ENCODE measurements around the gene PDE7B. TPM values are rescaled to one million over a fixed set of nuclear protein-coding genes. Genes with fewer than 3 reads are reported as not detected.

PDE7B gene
- total RNA-seq, 1 experiment from 2014 or later: not detected

DNA sequence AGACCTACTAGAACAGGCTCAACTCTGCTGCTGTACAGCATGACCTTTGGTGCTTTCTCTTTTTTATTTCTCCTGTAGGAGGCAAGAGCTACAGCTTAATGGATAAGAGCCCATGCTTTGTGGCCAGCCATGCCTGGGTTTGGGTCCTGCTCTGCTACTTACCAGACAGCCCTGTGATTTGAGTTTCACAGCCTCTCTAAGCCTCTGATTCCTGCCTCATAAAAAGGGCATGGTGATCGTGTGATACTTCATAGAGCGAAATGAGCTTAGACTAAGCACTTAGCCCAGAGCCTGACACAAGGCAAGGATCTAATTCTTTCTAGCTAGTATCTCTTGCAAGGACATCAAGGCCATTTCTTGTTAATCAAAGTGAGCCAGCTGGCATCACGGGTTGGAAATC, 19.3 kb upstream of the PDE7B start:
- Histone ChIP-seq H2AFZ (ENCODE audit: low read length) (no peak overlapping the region), H3K79me2 (ENCODE audit: low read length) (no peaks in the 10 kb centered on the region), H3K9ac (ENCODE audit: low read length) (no peak overlapping the region), H3K9me3 (ENCODE audit: low read length) (no peaks in the 10 kb centered on the region), H3K9me2 (replicated peaks; ENCODE audit: insufficient read depth, low read length) (no peaks in the 10 kb centered on the region), H4K20me1 (ENCODE audit: insufficient read depth, low read depth, low read length) (no peaks in the 10 kb centered on the region), H3K27me3 (ENCODE audit: low read length) (no peaks in the 10 kb centered on the region), H3K27ac (ENCODE audit: low read length) (no peak overlapping the region), H3K4me1 (ENCODE audit: low read length) (no peaks in the 10 kb centered on the region), H3K4me3 (ENCODE audit: low read length) (no peak overlapping the region), H3K36me3 (ENCODE audit: insufficient read depth, low read length) (no peaks in the 10 kb centered on the region), H3K4me2 (ENCODE audit: low read depth, low read length, poor library complexity, severe bottlenecking) (no peak overlapping the region)
- DNase-seq: no peak

DNA sequence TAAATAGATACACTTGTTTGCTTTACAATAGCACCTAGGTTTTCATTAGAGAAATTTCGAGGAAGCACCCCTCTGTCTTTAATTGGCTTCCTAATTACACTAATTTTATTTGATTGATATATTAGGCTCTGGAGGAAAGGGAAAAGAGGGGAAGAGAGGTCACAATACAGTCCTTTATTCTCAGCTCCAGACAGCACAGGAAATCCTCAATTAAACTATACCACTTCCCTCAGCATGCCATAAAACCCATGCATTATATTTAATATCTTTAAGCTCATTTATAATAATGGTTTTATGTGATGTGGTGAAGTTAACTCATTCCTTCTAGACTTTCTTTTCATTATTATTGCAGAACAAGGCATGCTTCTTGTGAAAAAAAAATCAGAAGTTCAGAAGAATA, 17.7 kb upstream of the PDE7B start:
- no peak overlapping the region for H3K4me3 ChIP-seq (ENCODE audit: low read length)
- H3K9me3 ChIP-seq (ENCODE audit: low read length): no peaks in the 10 kb centered on the region
- no peak overlapping the region for H3K4me2 ChIP-seq (ENCODE audit: low read depth, low read length, poor library complexity, severe bottlenecking)
- no peaks in the 10 kb centered on the region for H3K27me3 ChIP-seq (ENCODE audit: low read length)
- no peaks in the 10 kb centered on the region for H3K9me2 ChIP-seq (replicated peaks; ENCODE audit: insufficient read depth, low read length)
- DNase-seq: no peak
- H2AFZ ChIP-seq (ENCODE audit: low read length): no peak overlapping the region
- no peaks in the 10 kb centered on the region for H3K79me2 ChIP-seq (ENCODE audit: low read length)
- no peaks in the 10 kb centered on the region for H3K4me1 ChIP-seq (ENCODE audit: low read length)
- H4K20me1 ChIP-seq (ENCODE audit: insufficient read depth, low read depth, low read length): no peaks in the 10 kb centered on the region
- H3K36me3 ChIP-seq (ENCODE audit: insufficient read depth, low read length): no peaks in the 10 kb centered on the region
- H3K9ac ChIP-seq (ENCODE audit: low read length): no peak overlapping the region
- no peak overlapping the region for H3K27ac ChIP-seq (ENCODE audit: low read length)

GRCh38 chr6:135837735-135838449, 13.6 kb upstream of the PDE7B start:
- H3K27ac ChIP-seq (ENCODE audit: low read length): no peak overlapping the region
- H3K27me3 ChIP-seq (ENCODE audit: low read length): no peaks in the 10 kb centered on the region
- no peaks in the 10 kb centered on the region for H3K36me3 ChIP-seq (ENCODE audit: insufficient read depth, low read length)
- H3K4me3 ChIP-seq (ENCODE audit: low read length): no peak overlapping the region
- no peak overlapping the region for H3K4me2 ChIP-seq (ENCODE audit: low read depth, low read length, poor library complexity, severe bottlenecking)
- H3K9me2 ChIP-seq (replicated peaks; ENCODE audit: insufficient read depth, low read length): no peaks in the 10 kb centered on the region
- no peak overlapping the region for H2AFZ ChIP-seq (ENCODE audit: low read length)
- no peaks in the 10 kb centered on the region for H3K9me3 ChIP-seq (ENCODE audit: low read length)
- H3K4me1 ChIP-seq (ENCODE audit: low read length): no peaks in the 10 kb centered on the region
- DNase-seq: no peak
- no peaks in the 10 kb centered on the region for H3K79me2 ChIP-seq (ENCODE audit: low read length)
- H3K9ac ChIP-seq (ENCODE audit: low read length): no peak overlapping the region
- no peaks in the 10 kb centered on the region for H4K20me1 ChIP-seq (ENCODE audit: insufficient read depth, low read depth, low read length)

DNA sequence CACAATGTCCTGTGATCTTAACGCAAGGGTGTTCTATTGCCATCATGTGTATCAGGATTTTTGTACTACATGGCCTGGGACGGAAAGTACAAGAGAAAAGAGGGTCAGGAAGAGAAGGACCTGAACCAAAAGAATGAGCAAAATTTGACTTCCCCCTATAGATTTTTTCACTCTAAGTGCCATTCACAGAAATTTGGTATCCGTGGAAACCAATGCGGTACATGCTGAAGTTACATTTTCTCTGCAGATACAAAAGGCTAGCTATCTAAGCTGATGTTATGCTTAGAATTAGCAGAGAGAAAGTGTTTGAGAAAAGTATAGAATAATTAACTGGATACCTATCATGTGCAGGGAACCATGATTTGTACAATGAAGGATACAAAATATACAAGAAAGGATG, 12.4 kb upstream of the PDE7B start:
- Histone ChIP-seq H3K9me3 (ENCODE audit: low read length) (no peaks in the 10 kb centered on the region), H3K36me3 (ENCODE audit: insufficient read depth, low read length) (no peaks in the 10 kb centered on the region), H3K4me3 (ENCODE audit: low read length) (no peak overlapping the region), H3K4me2 (ENCODE audit: low read depth, low read length, poor library complexity, severe bottlenecking) (no peak overlapping the region), H3K9me2 (replicated peaks; ENCODE audit: insufficient read depth, low read length) (no peaks in the 10 kb centered on the region), H4K20me1 (ENCODE audit: insufficient read depth, low read depth, low read length) (no peaks in the 10 kb centered on the region), H3K27me3 (ENCODE audit: low read length) (no peaks in the 10 kb centered on the region), H2AFZ (ENCODE audit: low read length) (no peak overlapping the region), H3K27ac (ENCODE audit: low read length) (no peak overlapping the region), H3K79me2 (ENCODE audit: low read length) (no peaks in the 10 kb centered on the region), H3K9ac (ENCODE audit: low read length) (no peak overlapping the region), H3K4me1 (ENCODE audit: low read length) (no peaks in the 10 kb centered on the region)
- DNase-seq: no peak

GRCh38 chr6:135842618-135843392, 8.7 kb upstream of the PDE7B start:
- Histone ChIP-seq H3K4me2 (ENCODE audit: low read depth, low read length, poor library complexity, severe bottlenecking) (no peak overlapping the region), H3K79me2 (ENCODE audit: low read length) (no peaks in the 10 kb centered on the region), H3K9me3 (ENCODE audit: low read length) (no peaks in the 10 kb centered on the region), H3K9ac (ENCODE audit: low read length) (no peak overlapping the region), H3K27ac (ENCODE audit: low read length) (no peak overlapping the region), H3K4me1 (ENCODE audit: low read length) (no peaks in the 10 kb centered on the region), H4K20me1 (ENCODE audit: insufficient read depth, low read depth, low read length) (no peaks in the 10 kb centered on the region), H3K9me2 (replicated peaks; ENCODE audit: insufficient read depth, low read length) (no peaks in the 10 kb centered on the region), H3K27me3 (ENCODE audit: low read length) (no peaks in the 10 kb centered on the region), H2AFZ (ENCODE audit: low read length) (no peak overlapping the region), H3K4me3 (ENCODE audit: low read length) (no peak overlapping the region), H3K36me3 (ENCODE audit: insufficient read depth, low read length) (no peaks in the 10 kb centered on the region)
- no peak for DNase-seq

- DNase-seq: no peak
- no peaks in the 10 kb centered on the region for H3K4me1 ChIP-seq (ENCODE audit: low read length)
- no peaks in the 10 kb centered on the region for H3K79me2 ChIP-seq (ENCODE audit: low read length)
- no peak overlapping the region for H2AFZ ChIP-seq (ENCODE audit: low read length)
- H3K9ac ChIP-seq (ENCODE audit: low read length): no peak overlapping the region
- no peak overlapping the region for H3K27ac ChIP-seq (ENCODE audit: low read length)
- H3K27me3 ChIP-seq (ENCODE audit: low read length): no peaks in the 10 kb centered on the region
- no peaks in the 10 kb centered on the region for H3K9me3 ChIP-seq (ENCODE audit: low read length)
- no peaks in the 10 kb centered on the region for H4K20me1 ChIP-seq (ENCODE audit: insufficient read depth, low read depth, low read length)
- H3K9me2 ChIP-seq (replicated peaks; ENCODE audit: insufficient read depth, low read length): no peaks in the 10 kb centered on the region
- no peaks in the 10 kb centered on the region for H3K36me3 ChIP-seq (ENCODE audit: insufficient read depth, low read length)
- no peak overlapping the region for H3K4me3 ChIP-seq (ENCODE audit: low read length)
- no peak overlapping the region for H3K4me2 ChIP-seq (ENCODE audit: low read depth, low read length, poor library complexity, severe bottlenecking)
These were observed 619 bp upstream of the PDE7B start for GRCh38 chr6:135850882-135851281.

- Histone ChIP-seq H3K4me1 (ENCODE audit: low read length) (no peaks in the 10 kb centered on the region), H2AFZ (ENCODE audit: low read length) (no peak overlapping the region), H4K20me1 (ENCODE audit: insufficient read depth, low read depth, low read length) (no peaks in the 10 kb centered on the region), H3K9me2 (replicated peaks; ENCODE audit: insufficient read depth, low read length) (no peaks in the 10 kb centered on the region), H3K79me2 (ENCODE audit: low read length) (no peaks in the 10 kb centered on the region), H3K9me3 (ENCODE audit: low read length) (no peaks in the 10 kb centered on the region), H3K4me3 (ENCODE audit: low read length) (no peak overlapping the region), H3K36me3 (ENCODE audit: insufficient read depth, low read length) (no peaks in the 10 kb centered on the region), H3K27me3 (ENCODE audit: low read length) (no peaks in the 10 kb centered on the region), H3K4me2 (ENCODE audit: low read depth, low read length, poor library complexity, severe bottlenecking) (no peak overlapping the region), H3K9ac (ENCODE audit: low read length) (no peak overlapping the region), H3K27ac (ENCODE audit: low read length) (no peak overlapping the region)
- no peak for DNase-seq
These were observed 1.2 kb downstream of the PDE7B start for GRCh38 chr6:135852746-135853145.

DNA sequence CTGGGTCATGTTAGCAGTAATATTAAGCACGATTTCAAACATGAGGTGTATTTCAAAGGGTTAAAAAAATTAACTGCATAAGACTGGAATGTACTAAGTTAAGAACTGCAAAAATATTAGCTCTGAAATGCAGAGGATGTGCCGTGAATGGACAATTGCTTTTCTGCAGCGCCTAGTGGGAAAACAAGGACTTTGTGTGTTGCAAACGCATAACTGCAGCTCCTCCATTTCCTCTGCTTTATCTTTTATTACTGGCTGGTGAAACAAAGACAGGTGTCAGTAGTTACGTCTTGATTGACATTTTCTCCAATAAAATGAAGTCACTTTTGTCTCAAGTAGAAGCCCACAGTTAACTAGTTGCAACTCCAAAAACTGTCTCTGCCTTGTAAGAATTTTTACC, 1.7 kb downstream of the PDE7B start:
- Histone ChIP-seq H2AFZ (ENCODE audit: low read length) (no peak overlapping the region), H3K9me3 (ENCODE audit: low read length) (no peaks in the 10 kb centered on the region), H3K79me2 (ENCODE audit: low read length) (no peaks in the 10 kb centered on the region), H3K9me2 (replicated peaks; ENCODE audit: insufficient read depth, low read length) (no peaks in the 10 kb centered on the region), H3K9ac (ENCODE audit: low read length) (no peak overlapping the region), H3K4me1 (ENCODE audit: low read length) (no peaks in the 10 kb centered on the region), H3K27me3 (ENCODE audit: low read length) (no peaks in the 10 kb centered on the region), H4K20me1 (ENCODE audit: insufficient read depth, low read depth, low read length) (no peaks in the 10 kb centered on the region), H3K36me3 (ENCODE audit: insufficient read depth, low read length) (no peaks in the 10 kb centered on the region), H3K4me3 (ENCODE audit: low read length) (no peak overlapping the region), H3K27ac (ENCODE audit: low read length) (no peak overlapping the region), H3K4me2 (ENCODE audit: low read depth, low read length, poor library complexity, severe bottlenecking) (no peak overlapping the region)
- DNase-seq: no peak

Measured in Karpas-422 (cell line).